ENCODE data around the gene RGS7.

DNA sequence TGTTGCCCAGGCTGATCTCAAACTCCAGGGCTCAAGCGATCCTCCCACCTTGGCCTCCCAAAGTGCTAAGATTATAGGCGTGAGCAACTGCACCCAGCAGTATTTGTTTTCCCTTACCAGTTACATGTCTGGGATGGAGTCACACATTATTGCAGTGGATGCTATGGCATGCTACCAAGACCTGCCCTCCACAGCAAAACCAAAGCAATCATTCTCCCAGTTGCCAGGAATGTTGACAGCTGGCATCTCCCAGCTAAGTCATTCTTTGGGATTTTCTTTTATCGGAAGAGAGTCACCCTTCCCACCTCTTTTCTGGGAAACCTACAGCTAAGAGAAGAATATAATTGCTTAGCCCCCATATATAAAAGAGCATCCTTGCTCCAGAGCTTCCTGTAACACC lies 49.4 kb upstream of the RGS7 start:
- TF ChIP-seq, protein P1, sequence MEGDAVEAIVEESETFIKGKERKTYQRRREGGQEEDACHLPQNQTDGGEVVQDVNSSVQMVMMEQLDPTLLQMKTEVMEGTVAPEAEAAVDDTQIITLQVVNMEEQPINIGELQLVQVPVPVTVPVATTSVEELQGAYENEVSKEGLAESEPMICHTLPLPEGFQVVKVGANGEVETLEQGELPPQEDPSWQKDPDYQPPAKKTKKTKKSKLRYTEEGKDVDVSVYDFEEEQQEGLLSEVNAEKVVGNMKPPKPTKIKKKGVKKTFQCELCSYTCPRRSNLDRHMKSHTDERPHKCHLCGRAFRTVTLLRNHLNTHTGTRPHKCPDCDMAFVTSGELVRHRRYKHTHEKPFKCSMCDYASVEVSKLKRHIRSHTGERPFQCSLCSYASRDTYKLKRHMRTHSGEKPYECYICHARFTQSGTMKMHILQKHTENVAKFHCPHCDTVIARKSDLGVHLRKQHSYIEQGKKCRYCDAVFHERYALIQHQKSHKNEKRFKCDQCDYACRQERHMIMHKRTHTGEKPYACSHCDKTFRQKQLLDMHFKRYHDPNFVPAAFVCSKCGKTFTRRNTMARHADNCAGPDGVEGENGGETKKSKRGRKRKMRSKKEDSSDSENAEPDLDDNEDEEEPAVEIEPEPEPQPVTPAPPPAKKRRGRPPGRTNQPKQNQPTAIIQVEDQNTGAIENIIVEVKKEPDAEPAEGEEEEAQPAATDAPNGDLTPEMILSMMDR (IDR thresholded peaks at IDR 0.05; ENCODE audit: insufficient read depth, low read depth, low read length), result no peak
- TF ChIP-seq EZH2 (IDR thresholded peaks at IDR 0.05; ENCODE audit: insufficient read depth, low read length), result no peak

Measured in astrocyte (in vitro differentiated cells and primary cell).